WI38 (cell line): ENCODE measurements around the gene SH2D6.
"Not testable (repeated sequence)": the region's sequence is repeated elsewhere in the genome, so short reads cannot be mapped to it uniquely, and the experiment has no call there.

ENCODE experiments used
- H3K4me3 ChIP-seq: 2 replicates; pipeline ENCODE4 v1.5.1; 2011; ENCODE audit warnings: low read depth, mild to moderate bottlenecking, control low read depth, low read length
- CTCF ChIP-seq: IDR thresholded peaks from 2 replicates; pipeline ENCODE4 v1.5.1; 2012; ENCODE audit warnings: low read depth, mild to moderate bottlenecking, control low read depth, low read length

Gene SH2D6

GRCh38 chr2:85405201-85406059 is 13.1 kb upstream of the SH2D6 start:
- no peak for TF ChIP-seq CTCF
- no peak overlapping the region for H3K4me3 ChIP-seq

GRCh38 chr2:85409845-85410583 is 8.5 kb upstream of the SH2D6 start, which contains the start of gene CAPG:
Gene CAPG (minus strand): TSS chr2:85410366. CDS start chr2:85402145, 8,221 bp downstream.
- H3K4me3 ChIP-seq: no peak within 1 kb of the TSS
- TF ChIP-seq CTCF: no peak

GRCh38 chr2:85410584-85411404 is 7.7 kb upstream of the SH2D6 start:
- no peak overlapping the region for H3K4me3 ChIP-seq
- no peak for TF ChIP-seq CTCF

GRCh38 chr2:85411405-85411748 is 7.1 kb upstream of the SH2D6 start:
- TF ChIP-seq CTCF: no peak
- no peak overlapping the region for H3K4me3 ChIP-seq

GRCh38 chr2:85413592-85414420 is 4.7 kb upstream of the SH2D6 start:
- H3K4me3 ChIP-seq: peak overlapping the region; percentile 65
- 0 out of 2 replicates have a peak, but pooled peaks have one; percentile 7 for TF ChIP-seq CTCF

- H3K4me3 ChIP-seq: not testable (repeated sequence)
Measured at GRCh38 chr2:85414421-85414759, 4.1 kb upstream of the SH2D6 start.
